HEK293T (cell line): ENCODE measurements around the gene SLC17A4.

Experiments
- ARNT ChIP-seq: fragments of 450-650 bp; IDR thresholded peaks from 2 replicates; pipeline ENCODE4 v1.6.1; 2017; ENCODE audit warnings: mild to moderate bottlenecking
- BHLHE40 ChIP-seq: fragments of 450-650 bp; IDR thresholded peaks from 2 replicates; pipeline ENCODE4 v1.6.1; 2016; ENCODE audit warnings: mild to moderate bottlenecking, moderate library complexity, borderline replicate concordance
- CTBP1 ChIP-seq: fragments of 450-650 bp; IDR thresholded peaks from 2 replicates; pipeline ENCODE4 v1.6.1; 2016; ENCODE audit warnings: borderline replicate concordance
- ELF4 ChIP-seq: fragments of 450-650 bp; IDR thresholded peaks from 2 replicates; pipeline ENCODE4 v1.6.1; 2017; ENCODE audit warnings: antibody characterized with exemption
- FOXA1 ChIP-seq: fragments of 450-650 bp; IDR thresholded peaks from 2 replicates; pipeline ENCODE4 v1.6.1; 2016; ENCODE audit warnings: mild to moderate bottlenecking
- FOXK2 ChIP-seq: fragments of 450-650 bp; IDR thresholded peaks from 2 replicates; pipeline ENCODE4 v1.6.1; 2016; ENCODE audit warnings: mild to moderate bottlenecking
- FOXM1 ChIP-seq: fragments of 450-650 bp; IDR thresholded peaks from 2 replicates; pipeline ENCODE4 v1.6.1; 2017; ENCODE audit warnings: mild to moderate bottlenecking, borderline replicate concordance
- HDGF ChIP-seq: fragments of 450-650 bp; IDR thresholded peaks from 2 replicates; pipeline ENCODE4 v1.6.1; 2017; ENCODE audit warnings: antibody characterized with exemption, borderline replicate concordance
- L3MBTL2 ChIP-seq: fragments of 450-650 bp; conservative IDR thresholded peaks from 2 replicates; pipeline ENCODE4 v1.6.1; 2016; ENCODE audit warnings: mild to moderate bottlenecking
- LEF1 ChIP-seq: fragments of 450-650 bp; IDR thresholded peaks from 2 replicates; pipeline ENCODE4 v1.6.1; 2017; ENCODE audit warnings: mild to moderate bottlenecking, borderline replicate concordance
- NFRKB ChIP-seq: fragments of 450-650 bp; IDR thresholded peaks from 2 replicates; pipeline ENCODE4 v1.6.1; 2016; ENCODE audit warnings: mild to moderate bottlenecking, moderate library complexity
- PKNOX1 ChIP-seq: fragments of 450-650 bp; IDR thresholded peaks from 2 replicates; pipeline ENCODE4 v1.6.1; 2016
- SP1 ChIP-seq: fragments of 450-650 bp; IDR thresholded peaks from 2 replicates; pipeline ENCODE4 v1.6.1; 2017
- TARDBP ChIP-seq: fragments of 450-650 bp; IDR thresholded peaks from 2 replicates; pipeline ENCODE4 v1.6.1; 2016

- TF ChIP-seq SP1 (no peak), ELF4 (no peak), CTBP1 (no peak), TARDBP (no peak), FOXK2 (no peak), LEF1 (no peak), FOXM1 (no peak), BHLHE40 (no peak), ARNT (no peak), NFRKB (no peak), PKNOX1 (no peak), L3MBTL2 (no peak), HDGF (no peak), FOXA1 (no peak)
Measured at GRCh38 chr6:25793970-25794369, 39.4 kb downstream of the SLC17A4 start.
